ENCODE results near the gene LRRC23.
"Not testable (repeated sequence)": the region's sequence is repeated elsewhere in the genome, so short reads cannot be mapped to it uniquely, and the experiment has no call there.

The LRRC23 gene

GRCh38 chr12:6872073-6873048 lies 32.3 kb upstream of the LRRC23 start:
- peak; percentile 76 for DNase-seq (ENCODE audit: insufficient read length, low spot score)
- FAIRE-seq = peak; percentile 93
- TF ChIP-seq PAX5 (IDR thresholded peaks at IDR 0.05; ENCODE audit: insufficient read depth, low read length, severe bottlenecking) = no peak
- TF ChIP-seq POLR2A (IDR thresholded peaks at IDR 0.05; ENCODE audit: low read depth, low read length) = 0 out of 2 replicates have a peak, but pooled peaks have one; percentile 24

- DNase-seq (ENCODE audit: insufficient read length, low spot score) (peak; percentile 96), FAIRE-seq (peak; percentile 90)
Observed at GRCh38 chr12:6873094-6874014, 31.3 kb upstream of the LRRC23 start, which contains the start of gene SPSB2. Gene SPSB2, minus strand, starts transcription at chr12:6873303. Its CDS starts 402 bp downstream, at chr12:6872901.

DNA sequence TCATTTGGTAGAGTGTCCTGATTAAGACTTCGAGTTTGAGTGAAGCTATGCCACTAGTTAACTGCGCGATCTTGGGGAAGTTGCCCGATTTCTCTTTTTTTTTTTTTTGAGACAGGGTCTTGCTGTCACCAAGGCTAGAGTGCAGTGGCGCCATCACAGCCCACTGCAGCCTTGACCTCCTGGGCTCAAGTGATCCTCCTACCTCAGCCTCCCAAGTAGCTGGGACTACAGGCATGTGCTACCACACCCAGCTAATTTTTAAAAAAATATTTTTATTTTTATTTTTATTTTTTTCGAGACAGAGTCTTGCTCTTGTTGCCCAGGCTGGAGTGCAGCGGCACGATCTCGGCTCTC lies 30.6 kb upstream of the LRRC23 start:
- FAIRE-seq; DNase-seq (ENCODE audit: insufficient read length, low spot score): not testable (repeated sequence)

More at GRCh38 chr12:6873094-6874014, 31.3 kb upstream of the LRRC23 start, which contains the start of gene SPSB2:
- TF ChIP-seq POLR2AphosphoS5 (IDR thresholded peaks at IDR 0.05; ENCODE audit: low read depth, low read length) = no peak; the same call in none of the 2 replicates
- peak; percentile 54 for TF ChIP-seq TAF1 (IDR thresholded peaks at IDR 0.05; ENCODE audit: low read depth, low read length)
- TF ChIP-seq SPI1 (IDR thresholded peaks at IDR 0.05; ENCODE audit: low read depth, low read length) = peak; percentile 35; the same call in 1 of the 2 replicates
- TF ChIP-seq POLR2A (IDR thresholded peaks at IDR 0.05; ENCODE audit: low read depth, low read length) = peak; percentile 17; the same call in 1 of the 2 replicates
- TF ChIP-seq PAX5 (IDR thresholded peaks at IDR 0.05; ENCODE audit: insufficient read depth, low read length, severe bottlenecking) = no peak
- no peak for TF ChIP-seq POU2F2 (IDR thresholded peaks at IDR 0.05; ENCODE audit: low read depth, low read length)

- not testable (repeated sequence) for DNase-seq (ENCODE audit: insufficient read length, low spot score); FAIRE-seq
Observed at GRCh38 chr12:6879824-6880223, 24.8 kb upstream of the LRRC23 start.

DNA sequence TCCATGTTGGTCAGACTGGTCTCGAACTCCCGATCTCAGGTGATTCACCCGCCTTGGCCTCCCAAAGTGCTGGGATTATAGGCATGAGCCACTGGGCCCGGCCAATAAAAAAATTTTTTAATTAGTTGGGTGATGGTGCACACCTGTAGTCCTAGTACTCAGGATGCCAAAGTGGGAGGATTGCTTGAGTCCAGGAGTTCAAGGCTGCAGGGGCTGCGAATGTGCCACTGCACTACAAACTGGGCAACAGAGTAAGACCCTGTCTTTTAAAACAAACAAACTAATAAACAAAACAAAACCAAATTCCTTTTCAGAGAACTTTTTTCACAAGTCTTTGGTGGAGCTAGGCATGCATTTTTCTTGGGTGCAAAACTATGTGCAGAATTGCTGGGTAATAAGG lies 21.4 kb upstream of the LRRC23 start:
- no peak for FAIRE-seq
- no peak for TF ChIP-seq SPI1 (IDR thresholded peaks at IDR 0.05; ENCODE audit: low read depth, low read length)
- TF ChIP-seq POLR2A (IDR thresholded peaks at IDR 0.05; ENCODE audit: low read depth, low read length) = no peak
- no peak for TF ChIP-seq POLR2AphosphoS5 (IDR thresholded peaks at IDR 0.05; ENCODE audit: low read depth, low read length)
- no peak for TF ChIP-seq POU2F2 (IDR thresholded peaks at IDR 0.05; ENCODE audit: low read depth, low read length)
- TF ChIP-seq TAF1 (IDR thresholded peaks at IDR 0.05; ENCODE audit: low read depth, low read length) = no peak
- TF ChIP-seq PAX5 (IDR thresholded peaks at IDR 0.05; ENCODE audit: insufficient read depth, low read length, severe bottlenecking) = no peak
- no peak for DNase-seq (ENCODE audit: insufficient read length, low spot score)

- TF ChIP-seq PAX5 (IDR thresholded peaks at IDR 0.05; ENCODE audit: insufficient read depth, low read length, severe bottlenecking) (no peak), SPI1 (IDR thresholded peaks at IDR 0.05; ENCODE audit: low read depth, low read length) (no peak), POLR2AphosphoS5 (IDR thresholded peaks at IDR 0.05; ENCODE audit: low read depth, low read length) (no peak), TAF1 (IDR thresholded peaks at IDR 0.05; ENCODE audit: low read depth, low read length) (no peak), POU2F2 (IDR thresholded peaks at IDR 0.05; ENCODE audit: low read depth, low read length) (no peak)
- DNase-seq (ENCODE audit: insufficient read length, low spot score) (no peak), FAIRE-seq (no peak)
Observed at GRCh38 chr12:6883683-6884082, 20.9 kb upstream of the LRRC23 start.

GRCh38 chr12:6884539-6884938 lies 20.1 kb upstream of the LRRC23 start:
- TF ChIP-seq TAF1 (IDR thresholded peaks at IDR 0.05; ENCODE audit: low read depth, low read length) = no peak
- TF ChIP-seq POLR2AphosphoS5 (IDR thresholded peaks at IDR 0.05; ENCODE audit: low read depth, low read length) = no peak
- TF ChIP-seq POU2F2 (IDR thresholded peaks at IDR 0.05; ENCODE audit: low read depth, low read length) = no peak
- no peak for TF ChIP-seq POLR2A (IDR thresholded peaks at IDR 0.05; ENCODE audit: low read depth, low read length)
- no peak for TF ChIP-seq SPI1 (IDR thresholded peaks at IDR 0.05; ENCODE audit: low read depth, low read length)
- TF ChIP-seq PAX5 (IDR thresholded peaks at IDR 0.05; ENCODE audit: insufficient read depth, low read length, severe bottlenecking) = no peak
- FAIRE-seq = no peak
- DNase-seq (ENCODE audit: insufficient read length, low spot score) = no peak

DNA sequence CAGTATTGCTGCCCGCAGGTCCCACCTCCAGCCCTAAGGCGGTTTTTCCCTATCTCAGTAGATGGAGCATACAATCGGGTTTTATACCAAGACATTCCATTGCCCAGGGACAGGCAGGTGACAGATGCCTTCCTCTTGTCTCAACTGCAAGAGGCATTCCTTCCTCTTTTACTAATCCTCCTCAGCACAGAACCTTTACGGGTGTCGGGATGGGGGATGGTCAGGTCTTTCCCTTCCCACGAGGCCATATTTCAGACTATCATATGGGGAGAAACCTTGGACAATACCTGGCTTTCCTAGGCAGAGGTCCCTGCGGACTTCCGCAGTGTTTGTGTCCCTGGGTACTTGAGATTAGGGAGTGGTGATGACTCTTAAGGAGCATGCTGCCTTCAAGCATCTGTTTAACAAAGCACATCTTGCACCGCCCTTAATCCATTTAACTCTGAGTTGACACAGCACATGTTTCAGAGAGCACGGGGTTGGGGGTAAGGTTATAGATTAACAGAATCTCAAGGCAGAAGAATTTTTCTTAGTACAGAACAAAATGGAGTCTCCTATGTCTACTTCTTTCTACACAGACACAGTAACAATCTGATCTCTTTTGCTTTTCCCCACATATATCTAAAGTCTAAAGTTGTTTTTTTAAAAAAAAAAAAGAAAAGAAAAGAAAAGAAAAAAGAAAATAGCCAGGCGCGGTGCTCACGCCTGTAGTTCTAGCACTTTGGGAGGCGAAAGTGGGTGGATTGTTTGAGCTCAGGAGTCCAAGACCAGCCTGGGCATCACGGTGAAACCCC lies 18.2 kb upstream of the LRRC23 start:
- not testable (repeated sequence) for DNase-seq (ENCODE audit: insufficient read length, low spot score); FAIRE-seq

DNA sequence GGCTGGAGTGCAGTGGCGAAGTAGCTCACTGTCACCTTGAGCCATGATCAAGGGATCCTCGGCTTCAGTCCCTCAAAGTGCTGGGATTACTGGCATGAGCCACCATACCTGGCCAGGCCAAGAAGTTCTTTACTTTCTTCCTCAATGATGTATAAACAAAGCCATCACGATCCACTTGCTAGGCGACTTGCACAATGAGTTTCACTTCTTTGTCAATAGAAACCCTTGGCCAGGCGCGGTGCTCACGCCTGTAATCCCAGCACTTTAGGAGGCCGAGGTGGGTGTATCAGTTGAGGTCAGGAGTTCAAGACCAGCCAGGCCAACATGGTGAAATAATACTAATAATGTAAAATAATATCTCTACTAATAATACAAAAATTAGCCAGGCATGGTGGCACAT lies 17.2 kb upstream of the LRRC23 start:
- DNase-seq (ENCODE audit: insufficient read length, low spot score) = no peak
- TF ChIP-seq POU2F2 (IDR thresholded peaks at IDR 0.05; ENCODE audit: low read depth, low read length) (no peak), PAX5 (IDR thresholded peaks at IDR 0.05; ENCODE audit: insufficient read depth, low read length, severe bottlenecking) (no peak), SPI1 (IDR thresholded peaks at IDR 0.05; ENCODE audit: low read depth, low read length) (no peak), TAF1 (IDR thresholded peaks at IDR 0.05; ENCODE audit: low read depth, low read length) (no peak)
- no peak for FAIRE-seq
